Cortex of kidney (tissue), 1 donor: ENCODE data around the gene SFXN5.
"Not testable (repeated sequence)": the region's sequence is repeated elsewhere in the genome, so short reads cannot be mapped to it uniquely, and the experiment has no call there.

Source experiments
- DNase-seq: peaks from one replicate; lab custom pipeline; 2025; lab: John Stamatoyannopoulos, UW

The SFXN5 gene

GRCh38 chr2:73101626-73102256 lies 30.2 kb upstream of the SFXN5 start:
- no peak for DNase-seq

- no peak for DNase-seq
Measured at GRCh38 chr2:73100956-73101355, 29.4 kb upstream of the SFXN5 start.

GRCh38 chr2:73099486-73099885 lies 28.0 kb upstream of the SFXN5 start:
- DNase-seq, result no peak

- DNase-seq, result no peak
Measured at GRCh38 chr2:73095910-73096309, 24.4 kb upstream of the SFXN5 start.

- DNase-seq, result not testable (repeated sequence)
Measured at GRCh38 chr2:73093601-73094218, 22.2 kb upstream of the SFXN5 start.

- no peak for DNase-seq
Measured at GRCh38 chr2:73092146-73092783, 20.8 kb upstream of the SFXN5 start.

- DNase-seq, result no peak
Measured at GRCh38 chr2:73091696-73092095, 20.2 kb upstream of the SFXN5 start.

GRCh38 chr2:73091164-73091563 lies 19.7 kb upstream of the SFXN5 start:
- DNase-seq, result no peak

GRCh38 chr2:73089270-73090030 lies 17.9 kb upstream of the SFXN5 start:
- DNase-seq, result no peak

GRCh38 chr2:73088703-73089102 lies 17.2 kb upstream of the SFXN5 start:
- no peak for DNase-seq

GRCh38 chr2:73088211-73088610 lies 16.7 kb upstream of the SFXN5 start:
- no peak for DNase-seq

- DNase-seq, result no peak
Measured at GRCh38 chr2:73087311-73087710, 15.8 kb upstream of the SFXN5 start.

GRCh38 chr2:73085691-73086090 lies 14.2 kb upstream of the SFXN5 start:
- no peak for DNase-seq

GRCh38 chr2:73084971-73085370 lies 13.5 kb upstream of the SFXN5 start:
- no peak for DNase-seq

GRCh38 chr2:73083886-73084800 lies 12.6 kb upstream of the SFXN5 start:
- DNase-seq, result no peak

GRCh38 chr2:73082523-73083410 lies 11.3 kb upstream of the SFXN5 start:
- DNase-seq, result no peak

GRCh38 chr2:73081181-73081671 lies 9.7 kb upstream of the SFXN5 start:
- DNase-seq, result no peak

GRCh38 chr2:73080321-73081131 lies 9.0 kb upstream of the SFXN5 start:
- DNase-seq, result no peak

- no peak for DNase-seq
Measured at GRCh38 chr2:73079636-73080035, 8.1 kb upstream of the SFXN5 start.
